Stomach (tissue), 9 donors: ENCODE data around the gene NSMCE3. TPM values are rescaled to one million over a fixed set of nuclear protein-coding genes. Genes with fewer than 3 reads are reported as not detected.
"Not testable (repeated sequence)": the region's sequence is repeated elsewhere in the genome, so short reads cannot be mapped to it uniquely, and the experiment has no call there.

Experiments
- DNase-seq, 2 donors: peaks; one replicate each; pipeline versions ENCODE4 v3.0.0 to v3.0.0-alpha.2; 2013 to 2019
- H3K27ac ChIP-seq, 5 donors: fragments of 200-600 bp in 4 of 5; sonication (generic) in 4 of 5; one replicate each; pipeline ENCODE4 v1.5.1; 2013 to 2019; ENCODE audit warnings: mild to moderate bottlenecking in 1 of 5, moderate library complexity in 1 of 5
- H3K27me3 ChIP-seq, 3 donors: fragments of 200-600 bp; sonication (generic); one replicate each; pipeline ENCODE4 v1.5.1; 2017 to 2019; ENCODE audit warnings: mixed run types in 1 of 3
- H3K36me3 ChIP-seq, 4 donors: fragments of 200-600 bp; sonication (generic); 1 replicate in 3 of 4; 2 replicates in 1 of 4; pipeline ENCODE4 v1.5.1; 2016 to 2019
- H3K4me1 ChIP-seq, 4 donors: fragments of 200-600 bp; sonication (generic); one replicate each; pipeline ENCODE4 v1.5.1; 2016 to 2019
- H3K4me3 ChIP-seq, 4 donors: fragments of 200-600 bp; sonication (generic) in 3 of 4; one replicate each; pipeline ENCODE4 v1.5.1; 2016 to 2019; ENCODE audit warnings: mild to moderate bottlenecking in 1 of 4
- H3K9me3 ChIP-seq, 4 donors: fragments of 200-600 bp; sonication (generic); one replicate each; pipeline ENCODE4 v1.5.1; 2016 to 2019
- EP300 ChIP-seq: sonication (generic); formaldehyde crosslinking; IDR thresholded peaks from one replicate; pipeline ENCODE4 v1.6.1; 2017; ENCODE audit warnings: antibody characterized with exemption
- POLR2A ChIP-seq, 4 donors: fragments of 450-650 bp; IDR thresholded peaks; one replicate each; pipeline ENCODE4 v1.6.1; 2016; ENCODE audit warnings: antibody characterized with exemption in 4 of 4, control low read depth in 2 of 4, mild to moderate bottlenecking in 1 of 4, moderate library complexity in 1 of 4
- POLR2AphosphoS5 ChIP-seq, 3 donors: sonication (generic); formaldehyde crosslinking; IDR thresholded peaks; one replicate each; pipeline ENCODE4 v1.6.1; 2016; ENCODE audit warnings: antibody characterized with exemption in 3 of 3
- WGBS, 5 donors: extraction: QIAGEN DNeasy Blood & Tissue Kit in 3 of 5; methylation state at CpG; one replicate each; pipeline versions ENCODE4 v1.1.5 to v1.1.7; 2013 to 2018; 5-methylcytosine and 5-hydroxymethylcytosine counted together
- intact Hi-C: fragments of 100-400 bp; cut with DNase I; formaldehyde crosslinking; loops from one replicate; pipeline ENCODE4 v1.15.1; 2023; ENCODE audit warnings: low total_unique reads
- polyA plus RNA-seq, 3 donors: library from polyadenylated mRNA; stranded (reverse); fragments of 200-250 nt; gene quantifications; one replicate each; pipeline ENCODE4 v1.2.3, GENCODE V29; 2013
- total RNA-seq, 5 donors: library from RNA; depleted of rRNA; stranded (reverse); fragments of >200 nt; gene quantifications; one replicate each; pipeline versions ENCODE4 v1.1.0 to v1.2.3, GENCODE V29; 2014 to 2016
- TF ChIP-seq, protein P1 (sequence below), 7 experiments: fragments of 450-650 bp in 4 of 7; fragments of 200-600 bp in 3 of 7; sonication (generic) in 3 of 7; IDR thresholded peaks; one replicate each; pipeline ENCODE4 v1.5.1; 2016 to 2019; ENCODE audit warnings: antibody characterized with exemption in 7 of 7, control low read depth in 2 of 7, mild to moderate bottlenecking in 1 of 7
- donor health status: healthy with polysubstance abuse.
- donor health status: Bipolar disorder and iron deficiency.
- donor health status: healthy.

The NSMCE3 gene
- total and polyA plus RNA-seq, 8 donors = 1.2 to 6.1 (median 4.0) TPM

DNA sequence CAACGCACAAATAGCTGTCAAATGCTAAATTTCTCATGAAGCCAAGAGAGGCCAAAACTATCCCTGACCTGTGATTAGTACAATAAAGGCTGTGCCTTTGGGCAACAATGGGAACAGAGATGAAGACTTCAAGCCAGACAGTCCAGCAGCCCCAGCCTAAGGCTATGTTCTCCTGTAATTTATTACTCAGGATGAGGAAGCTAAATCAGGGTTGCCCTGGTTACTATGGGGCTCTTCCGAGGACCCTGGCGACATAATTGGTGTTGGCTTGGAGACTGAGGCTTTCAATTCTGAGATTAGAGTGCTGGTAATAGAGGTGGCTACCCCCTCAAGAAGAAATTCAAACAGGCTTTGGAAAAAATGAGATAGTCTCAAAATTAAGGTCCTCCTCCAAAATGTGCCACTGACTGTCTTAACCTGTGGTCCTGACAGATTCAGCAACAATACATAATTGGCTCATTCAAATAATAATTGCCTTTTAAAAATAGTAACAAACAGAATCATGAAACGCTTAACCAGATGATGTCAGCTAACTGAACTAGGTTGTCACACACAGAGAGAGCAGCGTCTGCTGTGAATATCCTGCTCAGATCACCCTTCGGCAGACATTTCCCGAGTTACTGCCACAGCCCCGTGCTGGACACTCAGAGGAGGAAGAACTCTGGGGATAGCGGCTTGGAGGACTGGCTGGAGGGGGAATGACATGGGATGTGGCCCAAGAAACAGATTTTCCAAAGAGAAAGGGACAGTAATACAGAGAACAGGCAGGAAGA is 43.0 kb downstream of the NSMCE3 start:
- DNase-seq = peak in 1 of 2 donors; percentile 37
- TF ChIP-seq EP300 = no peak
- no peak overlapping the region for H3K27ac ChIP-seq
- peaks cover 0 to 25% (median 0%) of the 10 kb centered on the region in 3 donors for H3K27me3 ChIP-seq
- H3K4me3 ChIP-seq = no peak overlapping the region
- 48 to 70% (median 62%) methylated on average over 9 of the region's 9 CpGs for WGBS, 5 donors
- no peaks in the 10 kb centered on the region for H3K36me3 ChIP-seq
- H3K4me1 ChIP-seq = no peaks in the 10 kb centered on the region
- intact Hi-C loops = no loop called here
- H3K9me3 ChIP-seq = no peaks in the 10 kb centered on the region

DNA sequence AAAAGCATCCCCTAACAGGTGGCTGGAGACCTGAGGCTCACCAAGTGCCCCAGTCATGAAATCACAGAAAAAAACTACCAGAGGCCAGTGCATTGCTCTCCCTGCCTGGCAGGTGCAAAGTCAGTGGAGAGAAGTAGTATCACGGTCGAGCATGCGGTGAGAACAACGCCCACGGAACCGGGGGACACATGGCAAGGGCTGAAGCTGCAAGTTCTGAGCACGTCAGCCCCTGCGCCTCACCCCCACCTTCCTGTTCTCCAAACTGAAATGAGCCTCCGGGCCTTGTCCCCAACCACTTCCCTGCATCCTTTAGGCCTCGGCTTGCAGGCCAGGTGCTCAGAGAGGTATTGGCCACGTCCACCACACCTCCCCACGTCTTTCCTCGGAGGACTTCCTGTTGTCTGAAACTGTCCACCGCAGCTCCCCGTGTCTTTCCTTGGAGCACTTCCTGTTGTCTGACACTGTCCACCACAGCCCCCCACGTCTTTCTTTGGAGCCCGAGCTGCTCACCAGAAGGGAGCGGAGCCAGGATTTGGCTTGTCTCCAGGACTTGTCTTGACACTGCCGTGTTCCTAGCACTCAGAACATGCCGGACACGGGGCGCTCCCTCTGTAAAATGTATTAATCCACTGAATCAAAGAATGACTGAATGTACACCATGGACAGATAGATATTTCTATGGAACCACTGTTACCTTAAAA is 43.9 kb downstream of the NSMCE3 start:
- H3K27ac ChIP-seq = no peak overlapping the region
- 70 to 82% (median 76%) methylated on average over 21 to 22 of the region's 22 CpGs for WGBS, 5 donors
- H3K4me3 ChIP-seq = no peak overlapping the region
- H3K36me3 ChIP-seq = no peaks in the 10 kb centered on the region
- TF ChIP-seq, protein P1, sequence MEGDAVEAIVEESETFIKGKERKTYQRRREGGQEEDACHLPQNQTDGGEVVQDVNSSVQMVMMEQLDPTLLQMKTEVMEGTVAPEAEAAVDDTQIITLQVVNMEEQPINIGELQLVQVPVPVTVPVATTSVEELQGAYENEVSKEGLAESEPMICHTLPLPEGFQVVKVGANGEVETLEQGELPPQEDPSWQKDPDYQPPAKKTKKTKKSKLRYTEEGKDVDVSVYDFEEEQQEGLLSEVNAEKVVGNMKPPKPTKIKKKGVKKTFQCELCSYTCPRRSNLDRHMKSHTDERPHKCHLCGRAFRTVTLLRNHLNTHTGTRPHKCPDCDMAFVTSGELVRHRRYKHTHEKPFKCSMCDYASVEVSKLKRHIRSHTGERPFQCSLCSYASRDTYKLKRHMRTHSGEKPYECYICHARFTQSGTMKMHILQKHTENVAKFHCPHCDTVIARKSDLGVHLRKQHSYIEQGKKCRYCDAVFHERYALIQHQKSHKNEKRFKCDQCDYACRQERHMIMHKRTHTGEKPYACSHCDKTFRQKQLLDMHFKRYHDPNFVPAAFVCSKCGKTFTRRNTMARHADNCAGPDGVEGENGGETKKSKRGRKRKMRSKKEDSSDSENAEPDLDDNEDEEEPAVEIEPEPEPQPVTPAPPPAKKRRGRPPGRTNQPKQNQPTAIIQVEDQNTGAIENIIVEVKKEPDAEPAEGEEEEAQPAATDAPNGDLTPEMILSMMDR (IDR thresholded peaks at IDR 0.05) = no peak
- TF ChIP-seq EP300 (no peak), POLR2A (IDR thresholded peaks at IDR 0.05) (no peak), POLR2AphosphoS5 (IDR thresholded peaks at IDR 0.05) (no peak)
- H3K4me1 ChIP-seq = no peaks in the 10 kb centered on the region
- H3K27me3 ChIP-seq = peaks cover 0 to 25% (median 0%) of the 10 kb centered on the region in 3 donors
- intact Hi-C loops = no loop called here
- DNase-seq = peak in 1 of 2 donors; percentile 53
- no peaks in the 10 kb centered on the region for H3K9me3 ChIP-seq

DNA sequence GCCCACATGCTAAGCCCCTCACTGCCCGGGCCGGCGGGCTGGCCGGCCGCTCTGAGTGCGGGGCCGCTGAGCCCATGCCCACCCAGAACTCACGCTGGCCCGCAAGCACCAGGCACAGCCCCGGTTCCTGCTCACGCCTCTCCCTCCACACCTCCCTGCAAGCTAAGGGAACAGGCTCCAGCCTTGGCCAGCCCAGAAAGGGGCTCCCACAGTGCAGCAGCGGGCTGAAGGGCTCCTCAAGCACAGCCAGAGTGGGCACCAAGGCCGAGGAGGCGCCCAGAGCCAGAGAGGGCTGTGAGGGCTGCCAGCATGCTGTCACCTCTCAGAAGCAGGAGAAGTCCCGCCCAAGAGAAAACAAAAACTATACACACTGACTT is 44.6 kb downstream of the NSMCE3 start:
- H3K27me3 ChIP-seq = peaks cover 0 to 25% (median 0%) of the 10 kb centered on the region in 3 donors
- H3K27ac ChIP-seq, H3K36me3 ChIP-seq, H3K9me3 ChIP-seq, intact Hi-C loops, H3K4me3 ChIP-seq, H3K4me1 ChIP-seq, DNase-seq: not testable (repeated sequence)
- WGBS, 5 donors = 87 to 92% (median 90%) methylated on average over 4 to 15 of the region's 15 CpGs

DNA sequence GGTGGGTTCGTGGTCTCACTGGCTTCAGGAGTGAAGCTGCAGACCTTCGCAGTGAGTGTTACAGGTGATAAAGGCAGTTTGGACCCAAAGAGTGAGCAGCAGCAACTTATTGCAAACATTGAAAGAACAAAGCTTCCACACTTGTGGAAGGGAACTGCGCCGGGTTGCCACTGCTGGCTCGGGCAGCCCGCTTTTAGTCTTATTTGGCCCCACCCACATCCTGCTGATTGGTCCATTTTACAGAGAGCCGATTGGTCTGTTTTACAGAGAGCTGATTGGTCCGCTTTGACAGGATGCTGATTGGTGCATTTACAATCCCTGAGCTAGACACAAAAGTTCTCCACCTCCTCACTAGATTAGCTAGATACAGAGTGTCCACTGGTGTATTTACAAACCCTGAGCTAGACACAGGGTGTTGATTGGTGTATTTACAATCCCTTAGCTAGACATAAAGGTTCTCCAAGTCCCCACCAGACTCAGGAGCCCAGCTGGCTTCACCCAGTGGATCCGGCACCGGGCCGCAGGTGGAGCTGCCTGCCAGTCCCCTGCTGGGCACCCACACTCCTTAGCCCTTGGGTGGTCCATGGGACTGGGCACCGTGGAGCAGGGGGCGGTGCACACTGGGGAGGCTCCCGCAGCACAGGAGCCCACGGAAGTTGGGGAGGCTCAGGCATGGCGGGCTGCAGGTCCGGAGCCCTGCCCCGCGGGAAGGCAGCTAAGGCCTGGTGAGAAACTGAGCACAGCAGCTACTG is 45.2 kb downstream of the NSMCE3 start:
- WGBS, 5 donors = 66 to 97% (median 92%) methylated on average over 8 to 19 of the region's 19 CpGs
- intact Hi-C loops, H3K4me3 ChIP-seq, DNase-seq, H3K9me3 ChIP-seq, H3K36me3 ChIP-seq, H3K27ac ChIP-seq, H3K4me1 ChIP-seq: not testable (repeated sequence)
- peaks cover 0 to 25% (median 0%) of the 10 kb centered on the region in 3 donors for H3K27me3 ChIP-seq

DNA sequence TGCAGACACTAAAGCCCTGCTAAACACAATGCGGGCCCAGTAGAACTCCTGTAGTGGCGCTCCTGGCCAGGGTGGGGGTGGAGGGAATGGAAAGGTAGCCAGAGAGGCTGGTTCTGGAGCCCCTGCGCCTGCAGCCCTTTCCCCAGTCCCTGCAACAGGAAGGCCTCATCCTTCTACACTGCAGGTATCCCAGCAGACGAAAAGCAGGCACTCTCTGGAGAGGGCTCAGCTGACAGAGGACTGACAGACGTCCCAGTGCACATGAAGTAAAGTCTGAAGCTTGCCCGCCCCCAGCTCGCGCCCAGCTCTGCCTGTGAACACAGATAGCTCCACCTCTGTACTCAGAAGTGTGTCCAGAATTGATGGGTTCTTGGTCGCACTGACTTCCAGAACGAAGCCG is 46.0 kb downstream of the NSMCE3 start:
- Histone ChIP-seq H3K27me3 (peaks cover 0 to 25% (median 0%) of the 10 kb centered on the region in 3 donors), H3K36me3 (no peaks in the 10 kb centered on the region), H3K4me1 (no peaks in the 10 kb centered on the region), H3K27ac (no peak overlapping the region), H3K9me3 (peaks cover 0 to under 1% (median 0%) of the 10 kb centered on the region in 4 donors), H3K4me3 (no peak overlapping the region)
- 80 to 91% (median 89%) methylated on average over 9 to 11 of the region's 11 CpGs for WGBS, 5 donors
- no peak for DNase-seq
- no peak for TF ChIP-seq POLR2AphosphoS5 (IDR thresholded peaks at IDR 0.05)
- TF ChIP-seq POLR2A (IDR thresholded peaks at IDR 0.05) = no peak
- no peak for TF ChIP-seq EP300
- TF ChIP-seq, protein P1 (IDR thresholded peaks at IDR 0.05) = no peak
- intact Hi-C loops = no loop called here
